ENCODE results near the gene SLCO3A1.
A peak's percentile ranks its signal among the peaks of the same experiment; 100 is the strongest.

SLCO3A1 gene

GRCh38 chr15:91881569-91882297 lies 28.2 kb downstream of the SLCO3A1 start:
- Histone ChIP-seq H3K4me1 (peaks cover 5% of the 10 kb centered on the region), H3K27me3 (no peaks in the 10 kb centered on the region), H3K9me3 (no peaks in the 10 kb centered on the region), H3K36me3 (no peaks in the 10 kb centered on the region), H3K4me3 (ENCODE audit: low read depth, low read length) (no peak overlapping the region)
- DNase-seq: no peak
- TF ChIP-seq CTCF (IDR thresholded peaks at IDR 0.05; ENCODE audit: low read depth, low read length): no peak

GRCh38 chr15:91882858-91883586 lies 29.5 kb downstream of the SLCO3A1 start:
- Histone ChIP-seq H3K36me3 (no peaks in the 10 kb centered on the region), H3K9me3 (no peaks in the 10 kb centered on the region), H3K4me3 (ENCODE audit: low read depth, low read length) (no peak overlapping the region), H3K27me3 (no peaks in the 10 kb centered on the region), H3K4me1 (peaks cover 6% of the 10 kb centered on the region)
- TF ChIP-seq CTCF (IDR thresholded peaks at IDR 0.05; ENCODE audit: low read depth, low read length): no peak
- DNase-seq: no peak

GRCh38 chr15:91884606-91885005 lies 31.1 kb downstream of the SLCO3A1 start:
- Histone ChIP-seq H3K4me1 (peaks cover 6% of the 10 kb centered on the region), H3K4me3 (ENCODE audit: low read depth, low read length) (no peak overlapping the region), H3K9me3 (no peaks in the 10 kb centered on the region), H3K36me3 (no peaks in the 10 kb centered on the region), H3K27me3 (no peaks in the 10 kb centered on the region)
- no peak for TF ChIP-seq CTCF (IDR thresholded peaks at IDR 0.05; ENCODE audit: low read depth, low read length)
- no peak for DNase-seq

GRCh38 chr15:91885054-91885453 lies 31.5 kb downstream of the SLCO3A1 start:
- no peak for DNase-seq
- no peak for TF ChIP-seq CTCF (IDR thresholded peaks at IDR 0.05; ENCODE audit: low read depth, low read length)
- no peak overlapping the region for H3K4me3 ChIP-seq (ENCODE audit: low read depth, low read length)

GRCh38 chr15:91885714-91886270 lies 32.3 kb downstream of the SLCO3A1 start:
- no peak overlapping the region for H3K4me3 ChIP-seq (ENCODE audit: low read depth, low read length)
- H3K4me1 ChIP-seq: peaks cover 6% of the 10 kb centered on the region
- no peaks in the 10 kb centered on the region for H3K36me3 ChIP-seq
- TF ChIP-seq CTCF (IDR thresholded peaks at IDR 0.05; ENCODE audit: low read depth, low read length): peak; percentile 41
- DNase-seq: no peak
- H3K9me3 ChIP-seq: no peaks in the 10 kb centered on the region
- no peaks in the 10 kb centered on the region for H3K27me3 ChIP-seq

More at GRCh38 chr15:91885054-91885453, 31.5 kb downstream of the SLCO3A1 start:
- Histone ChIP-seq H3K27me3 (no peaks in the 10 kb centered on the region), H3K4me1 (peaks cover 6% of the 10 kb centered on the region), H3K36me3 (no peaks in the 10 kb centered on the region), H3K9me3 (no peaks in the 10 kb centered on the region)

GRCh38 chr15:91886878-91887277 lies 33.4 kb downstream of the SLCO3A1 start:
- Histone ChIP-seq H3K4me1 (peaks cover 15% of the 10 kb centered on the region), H3K9me3 (no peaks in the 10 kb centered on the region), H3K4me3 (ENCODE audit: low read depth, low read length) (no peak overlapping the region), H3K36me3 (no peaks in the 10 kb centered on the region), H3K27me3 (no peaks in the 10 kb centered on the region)
- TF ChIP-seq CTCF (IDR thresholded peaks at IDR 0.05; ENCODE audit: low read depth, low read length): no peak
- DNase-seq: no peak
